Measurements from ENCODE around the gene CTIF.

Gene CTIF

GRCh38 chr18:48572402-48573126, 33.7 kb downstream of the CTIF start:
- no peaks in the 10 kb centered on the region for H3K36me3 ChIP-seq (ENCODE audit: control insufficient read depth, insufficient read depth, low read length)
- DNase-seq = no peak
- H3K27ac ChIP-seq (ENCODE audit: insufficient read depth, low read length, poor library complexity, severe bottlenecking) = no peak overlapping the region
- H3K9me3 ChIP-seq (ENCODE audit: control insufficient read depth, low read length) = no peaks in the 10 kb centered on the region
- H3K4me1 ChIP-seq (ENCODE audit: control insufficient read depth, insufficient read depth, low read length, poor library complexity, severe bottlenecking) = no peaks in the 10 kb centered on the region
- no peak overlapping the region for H3K4me3 ChIP-seq (ENCODE audit: insufficient read depth, low read depth, low read length, poor library complexity, severe bottlenecking)
- H3K27me3 ChIP-seq (replicated peaks; ENCODE audit: control insufficient read depth, insufficient read depth, low read length, poor library complexity, severe bottlenecking) = no peaks in the 10 kb centered on the region

- no peak for DNase-seq
- no peaks in the 10 kb centered on the region for H3K9me3 ChIP-seq (ENCODE audit: control insufficient read depth, low read length)
- no peak overlapping the region for H3K4me3 ChIP-seq (ENCODE audit: insufficient read depth, low read depth, low read length, poor library complexity, severe bottlenecking)
- no peaks in the 10 kb centered on the region for H3K4me1 ChIP-seq (ENCODE audit: control insufficient read depth, insufficient read depth, low read length, poor library complexity, severe bottlenecking)
- no peaks in the 10 kb centered on the region for H3K36me3 ChIP-seq (ENCODE audit: control insufficient read depth, insufficient read depth, low read length)
- H3K27me3 ChIP-seq (replicated peaks; ENCODE audit: control insufficient read depth, insufficient read depth, low read length, poor library complexity, severe bottlenecking) = no peaks in the 10 kb centered on the region
- H3K27ac ChIP-seq (ENCODE audit: insufficient read depth, low read length, poor library complexity, severe bottlenecking) = no peak overlapping the region
Measured at GRCh38 chr18:48573632-48574283, 34.9 kb downstream of the CTIF start.

DNA sequence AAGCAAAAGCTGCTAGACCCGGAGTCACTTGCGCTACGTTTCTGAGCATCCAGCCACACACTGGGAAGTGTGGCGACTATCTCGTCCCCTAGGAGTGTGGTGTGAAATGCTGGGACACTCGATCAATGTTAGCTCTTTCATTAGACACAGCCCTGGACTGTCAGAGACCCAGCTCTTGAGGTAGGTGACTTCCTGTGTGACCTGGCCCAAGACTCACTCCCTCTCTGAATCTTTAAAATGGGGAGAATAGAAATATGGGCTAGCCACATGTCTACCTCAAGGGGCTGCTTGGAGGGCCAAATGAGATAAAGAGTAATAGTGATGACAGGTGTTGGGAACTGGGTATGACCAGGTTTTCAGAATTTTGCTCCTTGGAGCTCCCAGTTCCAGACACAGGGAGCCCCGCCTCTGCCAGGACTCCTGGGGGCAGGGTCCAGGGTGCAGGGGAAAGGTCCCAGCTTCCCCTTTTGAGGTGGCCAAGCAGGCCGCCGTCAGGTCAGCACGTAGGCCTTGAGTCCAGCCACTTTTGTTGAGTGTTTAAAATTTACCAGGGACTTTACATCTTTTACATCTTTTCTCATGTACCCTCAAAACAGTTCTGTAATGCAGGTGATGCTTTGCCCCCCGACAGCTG, 36.0 kb downstream of the CTIF start:
- no peak for DNase-seq
- Histone ChIP-seq H3K9me3 (ENCODE audit: control insufficient read depth, low read length) (no peaks in the 10 kb centered on the region), H3K36me3 (ENCODE audit: control insufficient read depth, insufficient read depth, low read length) (no peaks in the 10 kb centered on the region)

GRCh38 chr18:48575301-48575657, 36.4 kb downstream of the CTIF start:
- DNase-seq = no peak
- H3K4me3 ChIP-seq (ENCODE audit: insufficient read depth, low read depth, low read length, poor library complexity, severe bottlenecking) = no peak overlapping the region
- no peak overlapping the region for H3K27ac ChIP-seq (ENCODE audit: insufficient read depth, low read length, poor library complexity, severe bottlenecking)

More for the DNA sequence above, 36.0 kb downstream of the CTIF start:
- no peak overlapping the region for H3K27ac ChIP-seq (ENCODE audit: insufficient read depth, low read length, poor library complexity, severe bottlenecking)
- H3K27me3 ChIP-seq (replicated peaks; ENCODE audit: control insufficient read depth, insufficient read depth, low read length, poor library complexity, severe bottlenecking) = no peaks in the 10 kb centered on the region
- no peaks in the 10 kb centered on the region for H3K4me1 ChIP-seq (ENCODE audit: control insufficient read depth, insufficient read depth, low read length, poor library complexity, severe bottlenecking)
- H3K4me3 ChIP-seq (ENCODE audit: insufficient read depth, low read depth, low read length, poor library complexity, severe bottlenecking) = no peak overlapping the region

DNA sequence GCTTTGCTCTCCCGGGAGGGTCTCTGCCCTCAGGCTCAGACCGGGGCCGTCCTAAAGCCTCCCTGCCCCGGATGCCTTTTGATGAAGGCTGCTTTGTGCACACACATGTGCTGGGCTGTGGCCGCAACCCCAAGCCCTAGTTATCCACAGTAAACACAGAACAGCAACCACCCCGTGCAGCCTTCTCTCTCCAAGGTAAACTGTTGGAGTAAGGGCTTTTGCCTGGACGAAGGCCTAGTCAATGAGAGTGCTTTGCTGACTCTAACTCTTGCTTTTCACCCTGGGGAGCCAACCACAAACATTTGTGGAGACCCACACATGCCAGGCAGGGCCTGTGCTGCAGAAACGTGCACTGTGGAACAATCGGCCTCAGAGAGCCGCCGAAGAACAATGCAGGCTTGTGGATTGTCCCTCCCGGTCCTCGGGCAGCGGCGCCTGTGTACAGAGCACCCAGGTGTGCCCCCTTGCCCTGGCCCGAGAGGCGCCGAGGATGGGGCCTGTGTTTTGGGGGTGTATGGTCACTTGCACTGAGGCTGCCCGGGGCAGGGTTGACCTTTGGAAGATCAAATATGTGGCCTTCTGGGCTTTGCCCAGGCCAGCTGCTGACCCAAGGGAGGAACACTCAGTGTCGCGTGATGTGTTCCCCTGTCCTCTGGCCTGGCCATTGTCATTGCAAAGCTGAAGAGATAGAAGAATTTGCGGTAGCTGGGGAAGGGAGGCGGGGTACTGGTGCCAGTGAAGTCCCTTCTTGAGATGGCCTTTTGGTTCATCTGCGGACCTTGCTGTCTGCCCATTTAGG, 37.0 kb downstream of the CTIF start:
- H3K27ac ChIP-seq (ENCODE audit: insufficient read depth, low read length, poor library complexity, severe bottlenecking) = no peak overlapping the region
- DNase-seq = no peak
- H3K27me3 ChIP-seq (replicated peaks; ENCODE audit: control insufficient read depth, insufficient read depth, low read length, poor library complexity, severe bottlenecking) = no peaks in the 10 kb centered on the region
- no peaks in the 10 kb centered on the region for H3K36me3 ChIP-seq (ENCODE audit: control insufficient read depth, insufficient read depth, low read length)
- H3K9me3 ChIP-seq (ENCODE audit: control insufficient read depth, low read length) = no peaks in the 10 kb centered on the region
- no peak overlapping the region for H3K4me3 ChIP-seq (ENCODE audit: insufficient read depth, low read depth, low read length, poor library complexity, severe bottlenecking)
- no peaks in the 10 kb centered on the region for H3K4me1 ChIP-seq (ENCODE audit: control insufficient read depth, insufficient read depth, low read length, poor library complexity, severe bottlenecking)

More at GRCh38 chr18:48575301-48575657, 36.4 kb downstream of the CTIF start:
- Histone ChIP-seq H3K27me3 (replicated peaks; ENCODE audit: control insufficient read depth, insufficient read depth, low read length, poor library complexity, severe bottlenecking) (no peaks in the 10 kb centered on the region), H3K4me1 (ENCODE audit: control insufficient read depth, insufficient read depth, low read length, poor library complexity, severe bottlenecking) (no peaks in the 10 kb centered on the region), H3K36me3 (ENCODE audit: control insufficient read depth, insufficient read depth, low read length) (no peaks in the 10 kb centered on the region), H3K9me3 (ENCODE audit: control insufficient read depth, low read length) (no peaks in the 10 kb centered on the region)

DNA sequence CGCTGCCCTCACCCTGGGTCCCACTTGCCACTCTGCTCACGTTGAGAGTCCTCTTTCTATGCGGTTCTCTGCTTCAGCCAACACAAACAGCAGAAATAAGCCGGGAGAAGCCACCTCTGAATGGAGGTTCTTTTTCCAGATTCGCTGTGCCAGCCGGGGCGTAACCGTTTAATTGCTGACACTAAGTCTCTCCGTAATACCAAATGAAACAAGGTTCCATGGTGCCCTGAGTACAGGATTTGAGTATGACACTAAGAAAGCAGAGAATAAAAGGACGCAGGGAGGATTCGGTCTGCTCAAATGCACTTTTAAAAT, 37.6 kb downstream of the CTIF start:
- Histone ChIP-seq H3K4me3 (ENCODE audit: insufficient read depth, low read depth, low read length, poor library complexity, severe bottlenecking) (no peak overlapping the region), H3K9me3 (ENCODE audit: control insufficient read depth, low read length) (no peaks in the 10 kb centered on the region), H3K27ac (ENCODE audit: insufficient read depth, low read length, poor library complexity, severe bottlenecking) (no peak overlapping the region), H3K27me3 (replicated peaks; ENCODE audit: control insufficient read depth, insufficient read depth, low read length, poor library complexity, severe bottlenecking) (no peaks in the 10 kb centered on the region), H3K36me3 (ENCODE audit: control insufficient read depth, insufficient read depth, low read length) (no peaks in the 10 kb centered on the region), H3K4me1 (ENCODE audit: control insufficient read depth, insufficient read depth, low read length, poor library complexity, severe bottlenecking) (no peaks in the 10 kb centered on the region)
- DNase-seq = no peak

GRCh38 chr18:48577478-48578190, 38.8 kb downstream of the CTIF start:
- Histone ChIP-seq H3K27ac (ENCODE audit: insufficient read depth, low read length, poor library complexity, severe bottlenecking) (no peak overlapping the region), H3K4me3 (ENCODE audit: insufficient read depth, low read depth, low read length, poor library complexity, severe bottlenecking) (no peak overlapping the region), H3K4me1 (ENCODE audit: control insufficient read depth, insufficient read depth, low read length, poor library complexity, severe bottlenecking) (no peaks in the 10 kb centered on the region), H3K27me3 (replicated peaks; ENCODE audit: control insufficient read depth, insufficient read depth, low read length, poor library complexity, severe bottlenecking) (no peaks in the 10 kb centered on the region), H3K36me3 (ENCODE audit: control insufficient read depth, insufficient read depth, low read length) (no peaks in the 10 kb centered on the region), H3K9me3 (ENCODE audit: control insufficient read depth, low read length) (no peaks in the 10 kb centered on the region)
- no peak for DNase-seq

DNA sequence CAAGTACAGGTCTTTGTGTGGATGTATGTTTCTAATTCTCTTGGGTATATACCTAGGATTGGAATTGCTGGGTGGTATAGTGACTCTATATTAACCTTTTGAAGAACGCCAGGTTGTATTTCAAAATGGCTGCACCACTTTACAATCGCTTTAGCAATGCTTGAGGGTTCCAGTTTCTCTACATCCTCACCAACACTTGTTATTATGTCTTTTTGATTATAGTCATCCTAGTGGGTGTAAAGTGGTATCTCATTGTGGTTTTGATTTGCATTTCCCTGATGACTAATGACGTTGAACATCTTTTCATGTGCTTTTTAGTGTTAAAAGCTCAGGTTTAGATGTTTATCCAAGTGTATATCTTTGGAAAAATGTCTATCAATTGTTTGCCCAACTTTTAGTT, 39.5 kb downstream of the CTIF start:
- Histone ChIP-seq H3K27me3 (replicated peaks; ENCODE audit: control insufficient read depth, insufficient read depth, low read length, poor library complexity, severe bottlenecking) (no peaks in the 10 kb centered on the region), H3K9me3 (ENCODE audit: control insufficient read depth, low read length) (no peaks in the 10 kb centered on the region), H3K4me3 (ENCODE audit: insufficient read depth, low read depth, low read length, poor library complexity, severe bottlenecking) (no peak overlapping the region), H3K4me1 (ENCODE audit: control insufficient read depth, insufficient read depth, low read length, poor library complexity, severe bottlenecking) (no peaks in the 10 kb centered on the region), H3K27ac (ENCODE audit: insufficient read depth, low read length, poor library complexity, severe bottlenecking) (no peak overlapping the region), H3K36me3 (ENCODE audit: control insufficient read depth, insufficient read depth, low read length) (no peaks in the 10 kb centered on the region)
- DNase-seq = no peak

DNA sequence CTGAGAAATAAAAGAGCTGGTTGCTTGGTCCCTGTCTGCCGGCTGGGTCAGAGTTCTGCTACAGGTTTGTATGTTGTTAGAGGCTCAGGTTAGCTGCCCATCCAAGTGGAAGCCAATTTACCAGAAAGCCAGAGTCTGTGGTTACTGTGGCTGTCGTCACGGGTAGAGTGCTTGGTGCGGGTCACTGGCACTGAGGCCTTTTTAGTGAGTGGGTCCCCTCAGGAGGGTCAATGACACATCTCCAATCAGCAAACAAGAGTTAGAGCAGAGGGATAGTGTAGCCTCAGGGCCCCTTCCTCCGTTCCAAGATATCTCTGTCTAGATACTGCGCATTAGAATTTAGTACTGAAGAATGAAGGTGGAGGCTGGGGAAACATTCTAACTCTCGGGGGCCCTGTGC, 41.2 kb downstream of the CTIF start:
- H3K4me3 ChIP-seq (ENCODE audit: insufficient read depth, low read depth, low read length, poor library complexity, severe bottlenecking) = no peak overlapping the region
- DNase-seq = no peak
- no peak overlapping the region for H3K27ac ChIP-seq (ENCODE audit: insufficient read depth, low read length, poor library complexity, severe bottlenecking)
- no peaks in the 10 kb centered on the region for H3K27me3 ChIP-seq (replicated peaks; ENCODE audit: control insufficient read depth, insufficient read depth, low read length, poor library complexity, severe bottlenecking)
- H3K4me1 ChIP-seq (ENCODE audit: control insufficient read depth, insufficient read depth, low read length, poor library complexity, severe bottlenecking) = no peaks in the 10 kb centered on the region
- no peaks in the 10 kb centered on the region for H3K9me3 ChIP-seq (ENCODE audit: control insufficient read depth, low read length)
- no peaks in the 10 kb centered on the region for H3K36me3 ChIP-seq (ENCODE audit: control insufficient read depth, insufficient read depth, low read length)

Measured in effector memory CD4-positive, alpha-beta T cell (primary cell).